GM20431 (cell line): ENCODE measurements around the gene KLHL13.

Experiments
- in situ Hi-C: fragments of 300-500 bp; cut with MseI, MboI; formaldehyde crosslinking; loops from one replicate; pipeline ENCODE4 v1.15.0; 2020; ENCODE audit warnings: low sequenced_read_pairs; ENCODE audit not compliant: unreplicated experiment

KLHL13 gene

GRCh38 chrX:117910216-117910615 lies 206.4 kb downstream of the KLHL13 start:
- in situ Hi-C loops: no loop called here

GRCh38 chrX:117898226-117898625 lies 218.4 kb downstream of the KLHL13 start:
- in situ Hi-C loops: no loop called here

GRCh38 chrX:117895418-117895817 lies 221.2 kb downstream of the KLHL13 start:
- in situ Hi-C loops: no loop called here

GRCh38 chrX:117892469-117892868 lies 224.1 kb downstream of the KLHL13 start:
- in situ Hi-C loops: no loop called here

- in situ Hi-C loops: no loop called here
Measured at GRCh38 chrX:117871796-117872195, 244.8 kb downstream of the KLHL13 start.

- in situ Hi-C loops: no loop called here
Measured at GRCh38 chrX:117860517-117860916, 256.1 kb downstream of the KLHL13 start.

GRCh38 chrX:117854806-117855205 lies 261.8 kb downstream of the KLHL13 start:
- in situ Hi-C loops: no loop called here

- in situ Hi-C loops: no loop called here
Measured at GRCh38 chrX:117851025-117851424, 265.6 kb downstream of the KLHL13 start.
